Activated T-cell treated with anti-CD3 and anti-CD28 coated beads, Interleukin-2, amount 50 U/mL, for 72 hours (primary cell): Measurements from ENCODE around the gene IL15RA. TPM values are rescaled to one million over a fixed set of nuclear protein-coding genes. Genes with fewer than 3 reads are reported as not detected.

ENCODE experiments used
- ATAC-seq, 2 donors: fragments of 150-1000 bp; cut with Tn5 transposase; replicated peaks in 1 of 2; 2 replicates each; pipeline ENCODE4 v1.10.0; 2021; ENCODE audit warnings: moderate library complexity in 2 of 2, mild to moderate bottlenecking in 1 of 2
- DNase-seq, 2 donors: peaks; one replicate each; pipeline ENCODE4 v3.0.0; 2021 to 2022; ENCODE audit warnings: mixed read lengths in 1 of 2
- H3K27ac Mint-ChIP-seq: one replicate; pipeline ENCODE4 v1.8.0; 2022; ENCODE audit warnings: mild to moderate bottlenecking, moderate library complexity, mixed read lengths
- H3K27me3 Mint-ChIP-seq: one replicate; pipeline ENCODE4 v1.8.0; 2022; ENCODE audit warnings: low read depth, mixed read lengths
- H3K36me3 Mint-ChIP-seq, 2 donors: one replicate each; pipeline ENCODE4 v1.8.0; 2022; ENCODE audit warnings: mixed read lengths in 2 of 2, mild to moderate bottlenecking in 1 of 2; ENCODE audit not compliant: insufficient read depth in 2 of 2
- H3K4me1 Mint-ChIP-seq: one replicate; pipeline ENCODE4 v1.8.0; 2022; ENCODE audit warnings: low read depth, mixed read lengths
- H3K4me3 Mint-ChIP-seq, 2 donors: one replicate each; pipeline ENCODE4 v1.8.0; 2022; ENCODE audit warnings: mild to moderate bottlenecking in 2 of 2, mixed read lengths in 2 of 2, moderate library complexity in 2 of 2
- H3K9me3 Mint-ChIP-seq, 2 donors: one replicate each; pipeline ENCODE4 v1.8.0; 2022; ENCODE audit warnings: mixed read lengths in 2 of 2
- total RNA-seq, 2 donors: library from RNA; stranded (reverse); gene quantifications; one replicate each; pipeline ENCODE4 v1.2.3, GENCODE V29; 2022

Gene IL15RA
- total RNA-seq, 2 donors from 2014 or later = 23.7 to 30.0 TPM

DNA sequence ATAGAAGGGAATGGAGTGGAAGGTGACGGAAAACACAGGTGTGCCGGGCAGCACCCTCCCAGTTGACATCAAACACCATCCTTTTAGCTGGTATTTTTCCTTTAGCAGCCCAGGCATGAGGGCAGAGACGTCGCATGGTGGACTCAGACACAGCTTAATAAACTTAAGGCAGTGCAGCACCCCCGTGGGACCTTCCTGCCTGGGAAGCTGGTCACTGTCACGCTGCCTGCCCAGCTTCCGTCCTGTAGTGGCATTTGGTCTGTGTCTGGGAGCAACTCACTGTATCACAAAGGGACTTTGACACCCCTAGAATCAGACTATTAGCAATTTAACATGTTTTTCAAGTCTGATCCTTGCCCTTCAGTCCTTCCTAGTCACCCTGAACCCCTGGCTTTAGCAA, 35.8 kb downstream of the IL15RA start:
- Mint-ChIP-seq H3K9me3 (no peaks in the 10 kb centered on the region), H3K27me3 (no peaks in the 10 kb centered on the region), H3K4me3 (no peak overlapping the region), H3K27ac (no peak overlapping the region), H3K4me1 (peaks cover 9% of the 10 kb centered on the region), H3K36me3 (peaks cover 0 to 9% of the 10 kb centered on the region in 2 donors)
- no peak for DNase-seq
- no peak for ATAC-seq

GRCh38 chr10:5940807-5941218, 36.5 kb downstream of the IL15RA start:
- H3K4me3 Mint-ChIP-seq = no peak overlapping the region
- H3K4me1 Mint-ChIP-seq = peaks cover 4% of the 10 kb centered on the region
- H3K27me3 Mint-ChIP-seq = no peaks in the 10 kb centered on the region
- no peaks in the 10 kb centered on the region for H3K9me3 Mint-ChIP-seq
- peaks cover 3 to 11% of the 10 kb centered on the region in 2 donors for H3K36me3 Mint-ChIP-seq
- no peak for ATAC-seq
- DNase-seq = no peak
- H3K27ac Mint-ChIP-seq = no peak overlapping the region

- DNase-seq = no peak
- no peaks in the 10 kb centered on the region for H3K9me3 Mint-ChIP-seq
- peaks cover 3 to 11% of the 10 kb centered on the region in 2 donors for H3K36me3 Mint-ChIP-seq
- no peak overlapping the region for H3K4me3 Mint-ChIP-seq
- H3K27me3 Mint-ChIP-seq = no peaks in the 10 kb centered on the region
- H3K4me1 Mint-ChIP-seq = no peaks in the 10 kb centered on the region
- ATAC-seq = no peak
- peak overlapping the region; percentile 11 for H3K27ac Mint-ChIP-seq
Observed at GRCh38 chr10:5938291-5938690, 39.1 kb downstream of the IL15RA start.

DNA sequence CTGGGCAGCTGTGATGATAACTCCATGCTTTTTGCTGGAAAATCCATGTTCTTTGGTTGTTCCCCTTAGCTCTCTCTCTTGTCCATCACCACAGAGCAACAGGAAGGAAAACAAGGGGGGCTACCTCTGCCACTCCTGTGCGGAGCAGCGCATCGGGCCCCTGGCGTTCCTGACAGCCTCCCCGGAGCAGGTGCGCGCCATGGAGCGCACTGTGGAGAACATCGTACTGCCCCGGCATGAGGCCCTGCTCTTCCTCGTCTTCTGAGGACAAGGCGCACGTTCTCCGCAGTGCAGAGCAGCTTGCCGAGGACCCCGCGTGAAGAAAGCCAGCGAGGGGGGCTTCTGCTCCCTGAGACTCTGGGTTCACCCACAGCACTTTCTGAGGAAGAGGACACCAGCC, 40.3 kb downstream of the IL15RA start:
- Mint-ChIP-seq H3K4me3 (no peak overlapping the region), H3K27me3 (no peaks in the 10 kb centered on the region), H3K27ac (no peak overlapping the region), H3K4me1 (no peaks in the 10 kb centered on the region), H3K36me3 (peaks cover 3 to 13% of the 10 kb centered on the region in 2 donors), H3K9me3 (no peaks in the 10 kb centered on the region)
- no peak for DNase-seq
- no peak for ATAC-seq

DNA sequence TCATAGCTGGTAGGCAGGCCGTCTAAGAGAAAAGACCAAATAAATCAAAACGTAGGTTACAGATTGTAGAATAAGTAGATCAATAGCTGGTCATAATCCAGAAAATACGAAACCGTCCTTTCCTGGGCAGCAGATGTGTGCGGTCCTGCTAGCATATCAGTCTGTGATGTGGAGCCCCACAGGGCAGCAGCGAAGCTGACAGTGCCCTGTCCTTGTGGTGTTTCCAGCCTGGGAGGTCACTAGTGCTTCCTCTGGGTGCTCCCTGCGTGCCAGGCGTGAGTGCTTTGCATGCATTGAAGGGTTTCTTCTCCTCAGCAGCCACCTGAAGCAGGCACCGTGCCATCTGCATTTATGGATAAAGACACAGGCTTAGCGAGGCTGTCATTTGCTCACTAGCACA, 41.7 kb downstream of the IL15RA start:
- no peak overlapping the region for H3K4me3 Mint-ChIP-seq
- no peak overlapping the region for H3K27ac Mint-ChIP-seq
- peaks cover 3 to 13% of the 10 kb centered on the region in 2 donors for H3K36me3 Mint-ChIP-seq
- H3K27me3 Mint-ChIP-seq = no peaks in the 10 kb centered on the region
- ATAC-seq (no peak), DNase-seq (no peak)
- no peaks in the 10 kb centered on the region for H3K9me3 Mint-ChIP-seq
- H3K4me1 Mint-ChIP-seq = no peaks in the 10 kb centered on the region

DNA sequence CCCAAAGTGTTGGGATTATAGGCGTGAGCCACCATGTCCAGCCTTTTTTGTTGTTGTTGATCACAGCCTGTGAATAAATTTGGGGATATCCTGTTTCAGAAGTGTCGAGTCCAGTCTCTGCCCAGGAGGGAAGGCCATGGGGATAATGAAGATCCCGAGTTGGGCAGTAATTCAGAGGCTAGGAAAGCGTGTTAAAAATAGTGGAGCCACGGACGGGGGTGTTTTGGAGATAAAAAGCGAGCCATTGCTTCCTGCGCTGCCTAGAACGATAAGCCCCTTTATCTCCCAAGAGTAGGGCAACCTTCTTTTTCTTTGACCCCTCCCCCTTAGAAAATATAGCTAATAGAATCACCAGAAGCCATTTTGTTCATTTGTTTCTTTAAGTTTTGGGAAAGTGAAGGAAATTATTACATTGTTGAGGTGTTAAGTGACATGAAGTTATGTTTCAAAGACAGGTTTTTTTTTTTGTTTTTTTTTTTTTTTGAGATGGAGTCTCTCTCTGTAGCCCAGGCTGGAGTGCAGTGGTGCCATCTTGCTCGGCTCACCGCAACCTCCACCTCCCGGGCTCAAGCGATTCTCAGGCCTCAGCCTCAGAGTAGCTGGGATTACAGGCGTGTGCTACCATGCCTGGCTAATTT, 43.3 kb downstream of the IL15RA start:
- H3K4me1 Mint-ChIP-seq = no peaks in the 10 kb centered on the region
- H3K27ac Mint-ChIP-seq = no peak overlapping the region
- DNase-seq (no peak), ATAC-seq (no peak)
- no peak overlapping the region for H3K4me3 Mint-ChIP-seq
- no peaks in the 10 kb centered on the region for H3K27me3 Mint-ChIP-seq
- H3K9me3 Mint-ChIP-seq = no peaks in the 10 kb centered on the region
- H3K36me3 Mint-ChIP-seq = peaks cover 3 to 13% of the 10 kb centered on the region in 2 donors

- Mint-ChIP-seq H3K4me1 (no peaks in the 10 kb centered on the region), H3K27me3 (no peaks in the 10 kb centered on the region), H3K36me3 (peaks cover 4 to 15% of the 10 kb centered on the region in 2 donors), H3K27ac (no peak overlapping the region), H3K9me3 (no peaks in the 10 kb centered on the region), H3K4me3 (no peak overlapping the region)
- no peak for DNase-seq
- ATAC-seq = no peak
Observed at GRCh38 chr10:5932345-5932744, 45.0 kb downstream of the IL15RA start.

GRCh38 chr10:5930272-5930671, 47.1 kb downstream of the IL15RA start:
- Mint-ChIP-seq H3K27ac (peak overlapping the region; percentile 4), H3K9me3 (no peaks in the 10 kb centered on the region), H3K4me3 (no peak overlapping the region), H3K4me1 (no peaks in the 10 kb centered on the region), H3K36me3 (peaks cover 2 to 19% of the 10 kb centered on the region in 2 donors), H3K27me3 (no peaks in the 10 kb centered on the region)
- no peak for DNase-seq
- no peak for ATAC-seq

DNA sequence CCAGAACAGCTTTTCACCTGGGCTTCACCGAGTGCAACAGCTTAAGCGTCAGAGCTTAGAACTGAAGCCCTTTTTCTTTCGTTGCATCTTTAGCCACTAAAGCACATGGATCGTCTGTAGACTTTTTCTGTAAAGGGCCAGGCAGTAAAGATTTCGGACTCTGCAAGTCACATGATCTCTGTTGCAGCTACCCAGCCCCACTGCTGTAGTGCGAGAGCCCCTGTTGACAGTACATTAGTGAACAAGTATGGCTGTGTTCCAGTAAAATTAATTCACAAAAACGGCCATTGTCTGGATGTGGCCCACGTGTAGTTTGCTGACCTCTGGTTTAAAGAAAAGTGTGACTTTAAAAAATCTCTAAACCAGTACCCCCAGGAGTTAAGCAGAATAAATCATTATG, 47.9 kb downstream of the IL15RA start:
- H3K9me3 Mint-ChIP-seq = no peaks in the 10 kb centered on the region
- H3K27me3 Mint-ChIP-seq = no peaks in the 10 kb centered on the region
- ATAC-seq (no peak), DNase-seq (no peak)
- H3K4me1 Mint-ChIP-seq = no peaks in the 10 kb centered on the region
- H3K27ac Mint-ChIP-seq = no peak overlapping the region
- H3K4me3 Mint-ChIP-seq = no peak overlapping the region
- H3K36me3 Mint-ChIP-seq = peaks cover 2 to 21% of the 10 kb centered on the region in 2 donors

DNA sequence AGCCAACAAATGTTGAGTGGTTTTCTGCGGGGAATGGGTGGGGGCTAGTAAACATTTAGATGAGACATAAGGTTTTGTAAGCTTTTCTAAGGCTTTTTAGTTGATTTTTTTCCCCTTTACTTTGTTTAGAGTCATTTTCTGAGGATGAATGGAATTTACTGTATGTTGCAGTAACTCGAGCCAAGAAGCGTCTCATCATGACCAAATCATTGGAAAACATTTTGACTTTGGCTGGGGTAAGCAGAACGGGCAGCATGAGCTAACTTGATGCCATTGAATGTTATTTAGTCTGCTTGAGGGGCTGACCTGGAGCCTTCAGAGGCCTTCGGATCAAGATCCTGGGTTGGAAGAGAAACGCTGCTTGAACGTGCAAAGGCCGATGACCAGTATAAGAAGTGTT, 50.0 kb downstream of the IL15RA start:
- ATAC-seq = no peak
- Mint-ChIP-seq H3K9me3 (no peaks in the 10 kb centered on the region), H3K36me3 (peaks cover 2 to 29% of the 10 kb centered on the region in 2 donors), H3K4me1 (no peaks in the 10 kb centered on the region), H3K4me3 (no peak overlapping the region), H3K27me3 (no peaks in the 10 kb centered on the region), H3K27ac (peak overlapping the region; percentile 48)
- no peak for DNase-seq

DNA sequence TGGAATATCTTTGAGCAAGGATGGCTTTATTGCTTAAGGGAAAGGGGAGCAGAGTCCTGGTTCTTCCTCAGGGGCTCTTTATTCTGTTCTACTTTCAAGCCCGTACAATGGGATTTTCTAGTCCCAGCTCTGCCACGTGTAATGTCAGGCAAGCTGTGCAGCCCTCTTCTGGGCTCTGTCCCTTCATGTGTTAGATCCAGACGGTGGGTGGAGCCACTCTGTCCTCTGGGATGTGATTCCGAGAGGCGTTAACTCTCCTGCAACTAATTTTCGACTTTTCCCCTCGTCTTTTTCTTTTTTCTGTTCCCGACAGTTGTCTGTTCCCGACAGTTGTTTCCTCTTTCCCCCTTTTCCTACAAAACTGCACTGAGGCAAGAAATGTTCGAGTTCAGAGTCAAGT, 52.5 kb downstream of the IL15RA start:
- no peak overlapping the region for H3K27ac Mint-ChIP-seq
- H3K4me1 Mint-ChIP-seq = no peaks in the 10 kb centered on the region
- H3K9me3 Mint-ChIP-seq = no peaks in the 10 kb centered on the region
- DNase-seq (no peak), ATAC-seq (no peak)
- peaks cover 4 to 46% of the 10 kb centered on the region in 2 donors for H3K36me3 Mint-ChIP-seq
- H3K27me3 Mint-ChIP-seq = no peaks in the 10 kb centered on the region
- no peak overlapping the region for H3K4me3 Mint-ChIP-seq

GRCh38 chr10:5921746-5922145, 55.6 kb downstream of the IL15RA start:
- H3K36me3 Mint-ChIP-seq = peaks cover 2 to 40% of the 10 kb centered on the region in 2 donors
- no peaks in the 10 kb centered on the region for H3K4me1 Mint-ChIP-seq
- no peaks in the 10 kb centered on the region for H3K9me3 Mint-ChIP-seq

GRCh38 chr10:5919568-5919967, 57.8 kb downstream of the IL15RA start:
- peaks cover 2 to 41% of the 10 kb centered on the region in 2 donors for H3K36me3 Mint-ChIP-seq
- no peak overlapping the region for H3K4me3 Mint-ChIP-seq
- no peaks in the 10 kb centered on the region for H3K4me1 Mint-ChIP-seq
- H3K27ac Mint-ChIP-seq = no peak overlapping the region
- no peak for DNase-seq
- ATAC-seq = no peak
- H3K27me3 Mint-ChIP-seq = no peaks in the 10 kb centered on the region
- H3K9me3 Mint-ChIP-seq = no peaks in the 10 kb centered on the region

More at GRCh38 chr10:5921746-5922145, 55.6 kb downstream of the IL15RA start:
- no peak overlapping the region for H3K27ac Mint-ChIP-seq
- DNase-seq (no peak), ATAC-seq (no peak)
- H3K27me3 Mint-ChIP-seq = no peaks in the 10 kb centered on the region
- no peak overlapping the region for H3K4me3 Mint-ChIP-seq

DNA sequence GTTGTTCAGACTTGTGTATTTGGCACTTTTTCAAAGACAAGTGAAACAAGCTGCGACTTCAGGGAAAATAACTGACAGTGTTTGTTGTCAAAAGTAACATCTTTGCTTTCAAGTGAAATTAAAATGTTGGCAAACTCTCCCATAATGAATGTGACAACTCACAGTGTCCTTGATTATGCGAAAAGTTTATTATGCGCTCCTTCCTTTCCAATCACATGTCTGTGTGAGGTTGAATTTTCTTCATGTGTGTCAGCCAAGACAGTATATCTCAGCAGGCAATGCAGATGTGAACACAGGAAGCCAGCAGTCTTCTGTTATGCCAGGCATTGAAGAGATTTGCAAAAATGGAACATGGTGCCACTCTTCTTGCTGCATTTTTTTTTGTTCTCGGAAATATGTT, 58.6 kb downstream of the IL15RA start:
- ATAC-seq = no peak
- H3K9me3 Mint-ChIP-seq = no peaks in the 10 kb centered on the region
- DNase-seq = no peak
- H3K4me1 Mint-ChIP-seq = no peaks in the 10 kb centered on the region
- no peak overlapping the region for H3K4me3 Mint-ChIP-seq
- H3K27ac Mint-ChIP-seq = no peak overlapping the region
- peaks cover 2 to 38% of the 10 kb centered on the region in 2 donors for H3K36me3 Mint-ChIP-seq
- H3K27me3 Mint-ChIP-seq = no peaks in the 10 kb centered on the region
